ENCODE data around the gene SCYGR6.

GRCh38 chr2:227703961-227704360 is 20.6 kb downstream of the SCYGR6 start:
- TF ChIP-seq PAX5 (IDR thresholded peaks at IDR 0.05; ENCODE audit: insufficient read depth, low read length, severe bottlenecking), result no peak
- TF ChIP-seq POLR2AphosphoS5 (IDR thresholded peaks at IDR 0.05; ENCODE audit: low read depth, low read length), result no peak
- no peak for TF ChIP-seq POLR2A (IDR thresholded peaks at IDR 0.05; ENCODE audit: low read depth, low read length)
- no peak for TF ChIP-seq TAF1 (IDR thresholded peaks at IDR 0.05; ENCODE audit: low read depth, low read length)
